Measurements from ENCODE around the gene MTUS2.

The MTUS2 gene

GRCh38 chr13:29513981-29514719 lies 694.0 kb downstream of the MTUS2 start:
- H3K4me3 ChIP-seq (replicated peaks; ENCODE audit: low read depth, low read length) = no peak overlapping the region
- TF ChIP-seq CTCF (IDR thresholded peaks at IDR 0.05; ENCODE audit: low read depth, low read length, missing control alignments) = no peak
- no peak for DNase-seq (ENCODE audit: extremely low read depth, low read depth)

GRCh38 chr13:29514720-29515310 lies 694.7 kb downstream of the MTUS2 start:
- DNase-seq (ENCODE audit: extremely low read depth, low read depth) = no peak
- H3K4me3 ChIP-seq (replicated peaks; ENCODE audit: low read depth, low read length) = no peak overlapping the region
- TF ChIP-seq CTCF (IDR thresholded peaks at IDR 0.05; ENCODE audit: low read depth, low read length, missing control alignments) = no peak

GRCh38 chr13:29515372-29515771 lies 695.2 kb downstream of the MTUS2 start:
- no peak for TF ChIP-seq CTCF (IDR thresholded peaks at IDR 0.05; ENCODE audit: low read depth, low read length, missing control alignments)
- H3K4me3 ChIP-seq (replicated peaks; ENCODE audit: low read depth, low read length) = no peak overlapping the region
- DNase-seq (ENCODE audit: extremely low read depth, low read depth) = no peak

GRCh38 chr13:29516012-29516411 lies 695.9 kb downstream of the MTUS2 start:
- DNase-seq (ENCODE audit: extremely low read depth, low read depth) = no peak
- TF ChIP-seq CTCF (IDR thresholded peaks at IDR 0.05; ENCODE audit: low read depth, low read length, missing control alignments) = no peak
- no peak overlapping the region for H3K4me3 ChIP-seq (replicated peaks; ENCODE audit: low read depth, low read length)

GRCh38 chr13:29516880-29517279 lies 696.7 kb downstream of the MTUS2 start:
- no peak for TF ChIP-seq CTCF (IDR thresholded peaks at IDR 0.05; ENCODE audit: low read depth, low read length, missing control alignments)
- no peak for DNase-seq (ENCODE audit: extremely low read depth, low read depth)
- H3K4me3 ChIP-seq (replicated peaks; ENCODE audit: low read depth, low read length) = no peak overlapping the region

- no peak for TF ChIP-seq CTCF (IDR thresholded peaks at IDR 0.05; ENCODE audit: low read depth, low read length, missing control alignments)
- no peak for DNase-seq (ENCODE audit: extremely low read depth, low read depth)
- no peak overlapping the region for H3K4me3 ChIP-seq (replicated peaks; ENCODE audit: low read depth, low read length)
These were observed 699.8 kb downstream of the MTUS2 start for GRCh38 chr13:29519921-29520320.

Data from HFF-Myc (cell line).